Activated CD8-positive, alpha-beta T cell treated with anti-CD3 and anti-CD28 coated beads, Interleukin-2, amount 10 ng/mL, durations not matched to agents 7 days and 5 days (primary cell): ENCODE results near the gene RASGEF1C. TPM values are rescaled to one million over a fixed set of nuclear protein-coding genes. Genes with fewer than 3 reads are reported as not detected.
A peak's percentile ranks its signal among the peaks of the same experiment; 100 is the strongest.

Experiments
- ATAC-seq: fragments of 150-1000 bp; cut with Tn5 transposase; one replicate; pipeline ENCODE4 v1.10.0; 2021; ENCODE audit warnings: moderate library complexity
- CTCF ChIA-PET: fragments of 350-600 bp; sonication (Branson Sonifier 250); formaldehyde crosslinking; loops from one replicate; lab custom pipeline; 2021; ENCODE audit warnings: antibody characterized with exemption; lab: Charles Lee
- POLR2A ChIA-PET: fragments of 350-600 bp; sonication (Branson Sonifier 250); formaldehyde crosslinking; loops from one replicate; lab custom pipeline; 2021; ENCODE audit warnings: antibody characterized with exemption; lab: Charles Lee
- DNase-seq: peaks from one replicate; pipeline ENCODE4 v3.0.0-alpha.2; 2020
- H3K27ac Mint-ChIP-seq: one replicate; pipeline ENCODE4 v1.8.0; 2021; ENCODE audit warnings: mild to moderate bottlenecking, mixed read lengths
- H3K27me3 Mint-ChIP-seq: one replicate; pipeline ENCODE4 v1.8.0; 2021; ENCODE audit warnings: low read depth, mixed read lengths
- H3K36me3 Mint-ChIP-seq: one replicate; pipeline ENCODE4 v1.8.0; 2021; ENCODE audit warnings: low read depth, mixed read lengths
- H3K4me1 Mint-ChIP-seq: one replicate; pipeline ENCODE4 v1.8.0; 2021; ENCODE audit warnings: low read depth, mixed read lengths
- H3K4me3 Mint-ChIP-seq: one replicate; pipeline ENCODE4 v1.8.0; 2021; ENCODE audit warnings: mild to moderate bottlenecking, mixed read lengths
- H3K9me3 Mint-ChIP-seq: one replicate; pipeline ENCODE4 v1.8.0; 2022; ENCODE audit warnings: mixed read lengths; ENCODE audit not compliant: insufficient read depth
- total RNA-seq, 2 experiments: library from RNA; stranded (reverse); gene quantifications; one replicate each; pipeline ENCODE4 v1.2.3, GENCODE V29; 2021

Gene RASGEF1C
- total RNA-seq, 2 experiments from 2014 or later = not detected

DNA sequence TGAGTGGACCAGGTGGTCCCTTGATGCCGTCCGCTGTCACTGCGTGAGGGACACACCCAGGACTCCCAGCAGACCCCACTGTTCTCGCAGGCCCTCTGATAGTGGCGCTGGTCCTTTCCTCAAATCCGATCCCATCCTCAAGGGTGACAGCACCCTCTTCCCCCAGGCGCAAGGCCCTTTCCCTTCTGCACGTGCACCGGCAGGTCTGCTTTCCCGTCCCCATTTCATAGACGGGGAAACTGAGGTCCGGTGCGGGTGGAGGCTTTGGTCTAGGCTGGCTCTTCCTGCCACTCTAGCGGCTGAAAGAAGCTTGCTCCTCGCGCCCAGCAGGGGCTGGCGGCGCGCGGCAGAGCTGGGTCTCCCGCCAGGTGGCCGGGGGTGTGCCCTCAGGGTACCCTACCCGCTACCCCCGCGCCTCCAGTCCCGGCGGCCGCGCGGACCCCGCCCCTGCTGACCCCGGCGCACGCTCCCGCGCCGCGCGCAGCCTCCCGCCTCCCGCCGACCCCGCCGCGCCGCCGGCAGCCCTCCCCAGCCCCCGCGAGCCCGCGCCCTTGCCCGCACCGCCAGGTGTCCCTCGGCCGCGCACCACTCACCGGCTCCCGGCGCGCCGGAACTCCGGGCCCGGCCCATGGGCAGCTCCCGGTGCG is 453 bp downstream of the RASGEF1C start:
- peak; percentile 51 for ATAC-seq
- H3K27me3 Mint-ChIP-seq = peaks cover 18% of the 10 kb centered on the region
- H3K4me3 Mint-ChIP-seq = peak overlapping the region; percentile 34
- ChIA-PET POLR2A (no interaction called here), CTCF (interaction anchor here (0.6 to 2.4 kb wide), 6 partner anchors 64 to 765 kb away, joined by 3 to 9 read pairs (median 3); no protein-coding TSS in a partner anchor)
- H3K36me3 Mint-ChIP-seq = no peaks in the 10 kb centered on the region
- no peak for DNase-seq
- H3K27ac Mint-ChIP-seq = no peak overlapping the region
- peaks cover 7% of the 10 kb centered on the region for H3K4me1 Mint-ChIP-seq
- no peaks in the 10 kb centered on the region for H3K9me3 Mint-ChIP-seq

DNA sequence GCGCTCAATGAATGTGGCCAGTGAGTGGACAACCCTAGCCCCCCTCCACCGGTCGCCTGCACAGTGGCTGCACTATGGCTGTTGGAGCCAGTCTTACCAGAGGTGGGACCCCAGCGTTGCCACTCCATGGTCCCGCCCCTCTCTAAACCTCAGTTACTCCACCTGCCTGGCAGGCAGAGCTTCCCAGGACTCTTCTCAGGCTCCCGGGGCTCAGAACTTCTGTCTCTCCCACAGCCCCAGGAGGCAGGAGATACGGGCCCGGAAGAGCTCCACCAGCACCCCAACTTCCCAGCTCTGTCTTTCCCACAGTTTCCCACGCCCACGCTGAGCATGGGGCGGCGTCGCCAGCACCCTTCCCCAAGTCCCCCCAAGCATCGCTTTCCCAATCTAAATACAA is 975 bp downstream of the RASGEF1C start:
- H3K9me3 Mint-ChIP-seq = no peaks in the 10 kb centered on the region
- H3K4me3 Mint-ChIP-seq = peak overlapping the region; percentile 34
- H3K27ac Mint-ChIP-seq = no peak overlapping the region
- ATAC-seq = no peak
- CTCF ChIA-PET = interaction anchor here (0.6 to 2.4 kb wide), 4 partner anchors 64 to 107 kb away, joined by 3 to 9 read pairs (median 4); no protein-coding TSS in a partner anchor
- no peaks in the 10 kb centered on the region for H3K36me3 Mint-ChIP-seq
- DNase-seq = no peak
- POLR2A ChIA-PET = no interaction called here
- peaks cover 18% of the 10 kb centered on the region for H3K27me3 Mint-ChIP-seq
- peaks cover 7% of the 10 kb centered on the region for H3K4me1 Mint-ChIP-seq

DNA sequence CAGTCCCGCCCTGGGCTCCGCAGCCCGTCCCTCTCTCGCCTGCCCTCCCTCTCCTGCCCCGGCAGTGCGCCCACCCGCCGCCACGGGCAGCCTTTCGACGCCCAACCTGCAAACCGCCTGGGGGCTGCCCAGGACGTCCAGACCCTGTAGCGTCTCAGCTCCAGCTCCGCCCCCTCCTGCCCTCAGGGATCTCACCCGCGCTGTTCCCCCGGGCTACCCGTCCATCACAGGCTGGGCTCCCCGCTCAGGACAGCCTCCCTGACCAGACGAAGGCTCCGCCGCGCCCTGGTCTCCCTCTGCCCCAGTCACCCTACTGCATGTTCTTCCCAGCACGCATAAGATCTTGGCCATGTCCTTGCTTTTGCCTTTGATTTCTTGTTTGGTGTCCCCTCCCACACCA is 1.4 kb downstream of the RASGEF1C start:
- POLR2A ChIA-PET = no interaction called here
- no peak overlapping the region for H3K4me3 Mint-ChIP-seq

GRCh38 chr5:180206993-180207392 is 2.0 kb downstream of the RASGEF1C start:
- POLR2A ChIA-PET = no interaction called here
- Mint-ChIP-seq H3K4me1 (peaks cover 7% of the 10 kb centered on the region), H3K27ac (no peak overlapping the region), H3K36me3 (no peaks in the 10 kb centered on the region), H3K4me3 (no peak overlapping the region), H3K9me3 (no peaks in the 10 kb centered on the region), H3K27me3 (peaks cover 15% of the 10 kb centered on the region)
- ATAC-seq = no peak
- CTCF ChIA-PET = interaction anchor here (1.0 kb wide), 1 partner anchor 9 kb away, joined by 4 read pairs; no protein-coding TSS in a partner anchor
- no peak for DNase-seq

More for the DNA sequence above, 1.4 kb downstream of the RASGEF1C start:
- CTCF ChIA-PET = no interaction called here
- Mint-ChIP-seq H3K36me3 (no peaks in the 10 kb centered on the region), H3K27ac (no peak overlapping the region), H3K9me3 (no peaks in the 10 kb centered on the region), H3K4me1 (peaks cover 7% of the 10 kb centered on the region), H3K27me3 (peaks cover 16% of the 10 kb centered on the region)
- ATAC-seq = no peak
- DNase-seq = no peak

- Mint-ChIP-seq H3K4me1 (peaks cover 7% of the 10 kb centered on the region), H3K4me3 (no peak overlapping the region), H3K36me3 (no peaks in the 10 kb centered on the region), H3K27ac (no peak overlapping the region), H3K27me3 (peaks cover 15% of the 10 kb centered on the region), H3K9me3 (no peaks in the 10 kb centered on the region)
- no peak for ATAC-seq
- DNase-seq = no peak
- ChIA-PET POLR2A (no interaction called here), CTCF (no interaction called here)
These were observed 3.1 kb downstream of the RASGEF1C start for GRCh38 chr5:180205916-180206315.

- DNase-seq (no peak), ATAC-seq (no peak)
- H3K9me3 Mint-ChIP-seq = no peaks in the 10 kb centered on the region
- H3K4me3 Mint-ChIP-seq = no peak overlapping the region
- ChIA-PET POLR2A (no interaction called here), CTCF (no interaction called here)
- peaks cover 15% of the 10 kb centered on the region for H3K27me3 Mint-ChIP-seq
- H3K36me3 Mint-ChIP-seq = no peaks in the 10 kb centered on the region
- H3K4me1 Mint-ChIP-seq = peaks cover 5% of the 10 kb centered on the region
- H3K27ac Mint-ChIP-seq = no peak overlapping the region
These were observed 4.7 kb downstream of the RASGEF1C start for GRCh38 chr5:180204276-180204819.

GRCh38 chr5:180202939-180203573 is 6.0 kb downstream of the RASGEF1C start:
- Mint-ChIP-seq H3K4me3 (no peak overlapping the region), H3K27ac (no peak overlapping the region), H3K9me3 (no peaks in the 10 kb centered on the region), H3K4me1 (peaks cover under 1% of the 10 kb centered on the region), H3K36me3 (no peaks in the 10 kb centered on the region), H3K27me3 (peaks cover 11% of the 10 kb centered on the region)
- DNase-seq (no peak), ATAC-seq (no peak)
- POLR2A ChIA-PET = no interaction called here
- CTCF ChIA-PET = interaction anchor here (1.1 to 1.8 kb wide), 2 partner anchors 111 to 126 kb away, joined by 3 to 5 read pairs; no protein-coding TSS in a partner anchor

DNA sequence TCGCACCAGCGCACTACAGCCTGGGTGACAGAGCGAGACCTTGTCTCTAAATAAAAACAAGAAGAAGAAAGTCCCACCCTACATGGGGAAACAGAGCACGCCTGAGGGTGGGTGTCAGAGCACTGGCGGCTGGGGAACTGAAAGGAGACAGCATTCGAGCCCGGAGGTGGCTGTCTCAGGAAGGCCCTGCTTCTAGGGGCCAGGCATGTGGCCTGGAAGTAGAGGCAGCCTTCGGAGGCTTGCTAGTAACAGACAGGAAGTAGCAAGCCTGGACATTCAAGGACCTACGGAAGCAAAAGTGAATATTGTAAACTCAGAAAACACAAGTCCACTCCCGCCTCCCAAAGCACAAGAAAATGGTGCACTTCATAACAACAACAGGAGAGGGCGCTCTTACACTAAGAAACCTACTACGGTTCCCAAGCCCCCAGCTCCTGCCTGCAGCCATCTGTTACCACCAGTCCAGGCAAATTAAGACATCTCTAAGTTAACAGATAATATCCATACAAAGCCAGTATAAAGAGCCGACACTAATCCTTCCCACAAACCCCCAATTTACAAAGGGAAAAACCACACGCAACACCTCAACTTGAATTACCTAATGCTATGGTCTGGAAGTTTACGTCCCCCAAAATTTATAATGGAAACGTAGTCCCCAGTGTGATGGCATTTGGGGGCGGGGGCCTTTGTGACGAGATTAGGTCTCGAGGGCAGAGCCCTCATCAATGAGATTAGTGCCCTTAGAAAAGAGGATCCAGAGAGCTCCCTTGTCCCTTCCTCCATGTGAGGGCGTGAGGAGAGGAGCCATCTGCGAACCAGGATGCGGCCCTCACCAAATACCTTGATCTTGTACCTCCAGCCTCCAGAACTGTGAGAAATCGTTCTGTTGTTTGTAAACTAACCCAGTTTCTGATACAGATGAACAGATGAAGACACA is 7.7 kb downstream of the RASGEF1C start:
- Mint-ChIP-seq H3K4me1 (no peaks in the 10 kb centered on the region), H3K27me3 (peaks cover 2% of the 10 kb centered on the region), H3K9me3 (no peaks in the 10 kb centered on the region), H3K36me3 (no peaks in the 10 kb centered on the region), H3K4me3 (no peak overlapping the region), H3K27ac (no peak overlapping the region)
- peak; percentile 28 for DNase-seq
- ChIA-PET POLR2A (no interaction called here), CTCF (interaction anchor here (0.6 to 1.8 kb wide), 3 partner anchors 115 to 128 kb away, joined by 3 to 5 read pairs (median 3); no protein-coding TSS in a partner anchor)
- ATAC-seq = no peak

GRCh38 chr5:180199390-180199789 is 9.6 kb downstream of the RASGEF1C start:
- no peaks in the 10 kb centered on the region for H3K4me1 Mint-ChIP-seq
- CTCF ChIA-PET = no interaction called here
- POLR2A ChIA-PET = no interaction called here
- no peak for ATAC-seq
- H3K36me3 Mint-ChIP-seq = no peaks in the 10 kb centered on the region
- no peaks in the 10 kb centered on the region for H3K9me3 Mint-ChIP-seq
- no peak overlapping the region for H3K4me3 Mint-ChIP-seq
- no peak overlapping the region for H3K27ac Mint-ChIP-seq
- peaks cover 2% of the 10 kb centered on the region for H3K27me3 Mint-ChIP-seq
- no peak for DNase-seq

GRCh38 chr5:180198208-180198607 is 10.8 kb downstream of the RASGEF1C start:
- ATAC-seq (no peak), DNase-seq (no peak)
- no peaks in the 10 kb centered on the region for H3K27me3 Mint-ChIP-seq
- H3K27ac Mint-ChIP-seq = no peak overlapping the region
- no peak overlapping the region for H3K4me3 Mint-ChIP-seq
- no peaks in the 10 kb centered on the region for H3K9me3 Mint-ChIP-seq
- H3K36me3 Mint-ChIP-seq = no peaks in the 10 kb centered on the region
- CTCF ChIA-PET = interaction anchor here (0.9 kb wide), 1 partner anchor 9 kb away, joined by 4 read pairs; no protein-coding TSS in a partner anchor
- H3K4me1 Mint-ChIP-seq = no peaks in the 10 kb centered on the region
- POLR2A ChIA-PET = no interaction called here

GRCh38 chr5:180197016-180197702 is 11.9 kb downstream of the RASGEF1C start:
- Mint-ChIP-seq H3K36me3 (no peaks in the 10 kb centered on the region), H3K27me3 (no peaks in the 10 kb centered on the region), H3K4me1 (no peaks in the 10 kb centered on the region), H3K27ac (no peak overlapping the region), H3K9me3 (no peaks in the 10 kb centered on the region), H3K4me3 (no peak overlapping the region)
- POLR2A ChIA-PET = no interaction called here
- CTCF ChIA-PET = interaction anchor here (0.9 kb wide), 1 partner anchor 10 kb away, joined by 4 read pairs; no protein-coding TSS in a partner anchor
- DNase-seq (no peak), ATAC-seq (no peak)
